Esophagus (tissue), 2 donors: ENCODE results near the gene STPG3. TPM values are rescaled to one million over a fixed set of nuclear protein-coding genes. Genes with fewer than 3 reads are reported as not detected.
"Not testable (repeated sequence)": the region's sequence is repeated elsewhere in the genome, so short reads cannot be mapped to it uniquely, and the experiment has no call there.

ENCODE experiments used
- H3K27ac ChIP-seq, 2 donors: one replicate each; pipeline ENCODE4 v1.5.1; 2013; ENCODE audit warnings: low read depth in 2 of 2, mild to moderate bottlenecking in 2 of 2, inconsistent platforms in 1 of 2, low read length in 1 of 2, moderate library complexity in 1 of 2
- H3K27me3 ChIP-seq, 2 donors: one replicate each; pipeline ENCODE4 v1.6.1; 2013; ENCODE audit warnings: low read length in 2 of 2, control low read depth in 1 of 2, mild to moderate bottlenecking in 1 of 2; ENCODE audit not compliant: insufficient read depth in 2 of 2, control insufficient read depth in 1 of 2
- H3K36me3 ChIP-seq, 2 donors: one replicate each; pipeline ENCODE4 v1.6.1; 2013; ENCODE audit warnings: low read length in 1 of 2; ENCODE audit not compliant: control insufficient read depth in 2 of 2, insufficient read depth in 2 of 2
- H3K4me1 ChIP-seq, 2 donors: one replicate each; pipeline ENCODE4 v1.6.1; 2013; ENCODE audit warnings: low read length in 1 of 2; ENCODE audit not compliant: control insufficient read depth in 2 of 2, insufficient read depth in 2 of 2
- H3K4me3 ChIP-seq, 2 donors: one replicate each; pipeline ENCODE4 v1.5.1; 2013; ENCODE audit warnings: low read length in 2 of 2, mild to moderate bottlenecking in 2 of 2, low read depth in 1 of 2, moderate library complexity in 1 of 2
- H3K9me3 ChIP-seq, 2 donors: one replicate each; pipeline ENCODE4 v1.6.1; 2013; ENCODE audit warnings: mild to moderate bottlenecking in 2 of 2, low read depth in 1 of 2, low read length in 1 of 2, moderate library complexity in 1 of 2; ENCODE audit not compliant: control insufficient read depth in 2 of 2, insufficient read depth in 1 of 2
- WGBS, 2 donors: extraction: QIAGEN DNeasy Blood & Tissue Kit; methylation state at CpG; one replicate each; pipeline ENCODE4 v1.1.7; 2013; 5-methylcytosine and 5-hydroxymethylcytosine counted together
- polyA plus RNA-seq, 2 donors: library from polyadenylated mRNA; stranded (reverse); fragments of 200-250 nt; gene quantifications; one replicate each; pipeline ENCODE4 v1.2.3, GENCODE V29; 2013
- donor health status: healthy with polysubstance abuse.
- donor health status: Bipolar disorder and iron deficiency.

STPG3 gene
- polyA plus RNA-seq, 2 donors: not detected

DNA sequence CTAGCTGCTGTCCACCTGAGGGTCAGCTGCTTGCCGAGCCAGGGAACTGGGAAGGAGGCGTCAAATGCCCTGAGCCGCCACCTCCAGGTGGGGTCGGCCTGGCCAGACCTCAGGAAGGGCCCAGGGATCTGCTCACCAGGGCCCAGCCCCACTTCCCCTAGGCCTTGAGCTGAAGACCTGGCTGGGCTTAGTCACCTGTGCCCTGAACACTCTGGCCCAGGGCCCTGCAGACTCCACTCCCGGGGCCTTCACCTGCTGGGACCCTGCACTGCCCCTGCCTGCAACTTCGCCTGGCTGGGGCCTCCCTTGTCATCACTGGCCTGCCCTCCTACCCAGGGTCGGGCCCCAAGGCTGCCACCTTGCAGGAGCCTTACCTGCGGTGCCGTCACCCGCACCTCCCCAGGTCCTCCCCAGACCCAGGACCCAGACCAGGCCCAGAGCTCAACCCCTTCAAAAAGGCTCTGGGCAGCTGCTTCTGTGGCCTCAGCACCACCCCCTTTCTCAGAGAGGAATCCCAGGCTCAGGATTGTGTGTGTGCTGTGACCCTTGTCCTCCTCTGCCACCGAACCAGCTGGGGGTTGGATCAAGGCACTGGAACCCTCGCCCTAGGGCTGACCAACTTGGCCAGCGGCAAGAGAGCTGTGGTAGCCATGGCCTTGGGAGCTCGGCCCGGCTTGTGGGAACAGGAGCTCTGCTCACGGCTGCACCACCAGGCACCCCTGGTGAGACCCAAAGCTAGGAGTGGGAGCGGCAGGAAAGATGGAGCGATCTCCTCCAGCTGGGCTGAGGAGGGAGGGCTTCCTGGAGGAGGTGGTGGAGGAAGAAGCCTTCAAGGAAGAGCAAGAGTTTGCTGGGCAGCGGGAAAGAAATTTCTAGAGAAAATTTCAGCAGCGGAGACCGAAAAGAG is 2.9 kb downstream of the STPG3 start:
- H3K4me3 ChIP-seq: peak overlapping the region; percentile 84 to 85
- peak overlapping the region in 1 of 2 donors; percentile 6 for H3K27ac ChIP-seq
- H3K36me3 ChIP-seq: peaks cover 0 to 11% of the 10 kb centered on the region in 2 donors
- no peaks in the 10 kb centered on the region for H3K27me3 ChIP-seq
- WGBS, 2 donors: 54 to 63% methylated on average over 21 of the region's 21 CpGs
- no peaks in the 10 kb centered on the region for H3K9me3 ChIP-seq
- peaks cover 2 to 16% of the 10 kb centered on the region in 2 donors for H3K4me1 ChIP-seq

DNA sequence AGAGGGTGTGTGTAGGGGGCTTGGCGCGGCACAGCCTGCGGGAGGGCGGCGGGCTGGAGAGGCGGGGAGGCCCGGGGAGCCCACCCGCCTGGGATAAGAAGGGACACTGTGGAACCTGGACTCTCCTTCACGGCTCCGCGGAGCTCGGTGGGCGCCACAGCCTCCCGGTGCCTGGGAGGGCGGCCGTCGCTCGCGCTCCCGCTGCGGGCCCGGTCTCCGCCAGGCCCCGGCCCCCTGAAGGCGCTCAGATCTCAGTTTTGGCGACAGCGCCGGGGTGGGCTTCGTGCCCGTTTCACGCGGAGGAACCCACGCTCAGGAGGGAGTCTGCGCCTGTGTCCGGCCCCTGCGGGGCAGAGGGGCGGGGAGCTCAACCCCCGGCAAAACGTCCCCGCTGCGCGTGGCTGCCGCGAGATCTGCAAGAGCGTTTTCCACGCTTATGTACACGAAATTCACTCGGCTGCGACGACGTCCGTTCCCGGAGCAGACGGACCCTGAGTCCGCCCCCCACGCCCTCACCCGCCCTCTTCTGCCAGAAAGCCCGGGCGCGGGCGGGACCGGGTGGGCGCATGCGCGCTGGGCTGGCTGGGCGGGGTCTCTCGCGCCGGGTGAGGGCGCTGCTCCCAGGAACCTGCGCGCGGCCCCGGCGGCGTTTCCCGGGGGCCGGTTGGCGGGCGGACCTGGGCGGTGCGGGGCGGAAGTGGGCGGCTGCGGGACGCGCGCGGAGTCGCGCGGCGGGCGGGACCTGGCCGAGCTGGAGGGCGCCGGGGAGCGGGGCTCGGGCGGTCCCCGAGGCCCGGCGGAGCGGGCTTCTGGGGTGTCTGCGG is 3.8 kb downstream of the STPG3 start, which contains the start of gene NELFB:
NELFB (plus strand) TSS at position 704 of the 824 bp plus-strand sequence.
- 1 to 2% methylated on average over 82 to 105 of the region's 105 CpGs for WGBS, 2 donors
- no peaks in the 10 kb centered on the region for H3K9me3 ChIP-seq
- peaks cover 3 to 15% of the 10 kb centered on the region in 2 donors for H3K36me3 ChIP-seq
- peak within 1 kb of the TSS; percentile 84 to 85 for H3K4me3 ChIP-seq
- H3K27ac ChIP-seq: peak within 1 kb of the TSS; percentile 76 to 82
- H3K27me3 ChIP-seq: no peaks in the 10 kb centered on the region
- H3K4me1 ChIP-seq: peaks cover 2 to 16% of the 10 kb centered on the region in 2 donors

DNA sequence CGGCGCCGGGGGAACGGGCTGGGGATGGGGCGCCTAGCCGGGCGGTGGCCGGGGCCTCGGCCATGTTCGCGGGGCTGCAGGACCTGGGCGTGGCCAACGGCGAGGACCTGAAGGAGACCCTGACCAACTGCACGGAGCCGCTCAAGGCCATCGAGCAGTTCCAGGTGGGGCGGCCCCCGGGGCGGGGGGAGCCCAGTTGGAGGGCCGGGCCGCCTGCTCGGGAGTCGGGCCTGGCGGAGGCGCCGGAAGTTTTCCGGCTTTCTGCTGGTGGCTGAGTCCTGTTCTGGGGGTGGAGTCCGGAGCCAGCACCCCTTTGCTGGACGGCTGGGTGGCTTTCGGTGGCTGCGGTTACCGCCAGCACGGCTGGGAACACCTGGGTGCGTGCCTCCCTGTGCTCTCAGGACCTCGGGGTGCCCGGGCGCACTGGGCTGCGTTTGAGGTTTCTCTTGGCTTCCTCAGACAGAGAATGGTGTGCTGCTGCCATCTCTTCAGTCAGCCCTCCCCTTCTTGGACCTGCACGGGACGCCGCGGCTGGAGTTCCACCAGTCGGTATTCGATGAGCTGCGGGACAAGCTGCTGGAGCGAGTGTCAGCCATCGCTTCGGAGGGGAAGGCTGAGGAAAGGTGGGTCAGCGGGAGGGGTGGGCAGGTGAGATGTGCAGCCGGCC is 4.5 kb downstream of the STPG3 start:
- Histone ChIP-seq H3K4me1 (peaks cover 2 to 16% of the 10 kb centered on the region in 2 donors), H3K9me3 (no peaks in the 10 kb centered on the region), H3K27me3 (no peaks in the 10 kb centered on the region), H3K27ac (peak overlapping the region; percentile 76 to 82), H3K4me3 (peak overlapping the region; percentile 84 to 85), H3K36me3 (peaks cover 3 to 15% of the 10 kb centered on the region in 2 donors)
- WGBS, 2 donors: 2 to 3% methylated on average over 35 to 51 of the region's 51 CpGs

DNA sequence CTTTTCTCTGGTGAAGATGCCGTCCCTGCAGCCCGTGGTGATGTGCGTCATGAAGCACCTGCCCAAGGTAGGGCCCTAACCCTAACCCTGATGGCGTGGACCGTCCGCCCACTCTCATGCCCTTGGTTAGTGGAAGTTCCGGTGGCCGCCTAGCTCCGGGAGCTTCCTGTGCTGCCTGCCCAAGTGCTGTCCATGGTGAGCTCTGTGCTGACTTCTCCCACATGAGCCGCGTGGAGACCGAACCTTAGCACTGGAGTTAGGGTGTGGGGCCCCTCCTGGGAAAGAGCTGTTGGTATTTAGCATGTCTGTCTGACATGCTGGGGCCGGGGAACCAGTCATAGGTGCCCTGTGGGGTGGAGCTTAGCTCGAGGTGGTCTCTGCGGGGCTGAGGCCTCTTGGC is 5.3 kb downstream of the STPG3 start:
- Histone ChIP-seq H3K4me1 (peaks cover 0 to 16% of the 10 kb centered on the region in 2 donors), H3K36me3 (peaks cover 3 to 15% of the 10 kb centered on the region in 2 donors), H3K27me3 (no peaks in the 10 kb centered on the region), H3K9me3 (no peaks in the 10 kb centered on the region), H3K27ac (no peak overlapping the region), H3K4me3 (peak overlapping the region in 1 of 2 donors; percentile 85)
- 82 to 84% methylated on average over 15 of the region's 15 CpGs for WGBS, 2 donors

DNA sequence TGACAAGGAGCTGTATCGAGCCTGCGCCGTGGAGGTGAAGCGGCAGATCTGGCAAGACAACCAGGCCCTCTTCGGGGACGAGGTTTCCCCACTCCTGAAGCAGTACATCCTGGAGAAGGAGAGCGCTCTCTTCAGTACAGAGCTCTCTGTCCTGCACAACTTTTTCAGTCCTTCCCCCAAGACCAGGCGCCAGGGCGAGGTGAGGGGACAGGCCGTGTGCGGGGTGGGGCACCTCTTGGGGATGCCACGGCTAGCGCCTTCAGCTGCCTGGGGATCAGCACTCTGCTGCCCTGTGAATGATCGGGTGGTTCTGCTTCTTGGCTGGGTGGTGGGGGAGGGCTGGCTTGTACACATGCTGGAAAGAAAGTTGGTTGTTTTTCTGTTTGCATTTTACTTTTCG is 5.8 kb downstream of the STPG3 start:
- no peak overlapping the region for H3K27ac ChIP-seq
- 89 to 90% methylated on average over 15 of the region's 15 CpGs for WGBS, 2 donors
- H3K4me3 ChIP-seq: no peak overlapping the region
- H3K27me3 ChIP-seq: no peaks in the 10 kb centered on the region
- peaks cover 0 to 16% of the 10 kb centered on the region in 2 donors for H3K4me1 ChIP-seq
- no peaks in the 10 kb centered on the region for H3K9me3 ChIP-seq
- H3K36me3 ChIP-seq: peaks cover 3 to 15% of the 10 kb centered on the region in 2 donors

DNA sequence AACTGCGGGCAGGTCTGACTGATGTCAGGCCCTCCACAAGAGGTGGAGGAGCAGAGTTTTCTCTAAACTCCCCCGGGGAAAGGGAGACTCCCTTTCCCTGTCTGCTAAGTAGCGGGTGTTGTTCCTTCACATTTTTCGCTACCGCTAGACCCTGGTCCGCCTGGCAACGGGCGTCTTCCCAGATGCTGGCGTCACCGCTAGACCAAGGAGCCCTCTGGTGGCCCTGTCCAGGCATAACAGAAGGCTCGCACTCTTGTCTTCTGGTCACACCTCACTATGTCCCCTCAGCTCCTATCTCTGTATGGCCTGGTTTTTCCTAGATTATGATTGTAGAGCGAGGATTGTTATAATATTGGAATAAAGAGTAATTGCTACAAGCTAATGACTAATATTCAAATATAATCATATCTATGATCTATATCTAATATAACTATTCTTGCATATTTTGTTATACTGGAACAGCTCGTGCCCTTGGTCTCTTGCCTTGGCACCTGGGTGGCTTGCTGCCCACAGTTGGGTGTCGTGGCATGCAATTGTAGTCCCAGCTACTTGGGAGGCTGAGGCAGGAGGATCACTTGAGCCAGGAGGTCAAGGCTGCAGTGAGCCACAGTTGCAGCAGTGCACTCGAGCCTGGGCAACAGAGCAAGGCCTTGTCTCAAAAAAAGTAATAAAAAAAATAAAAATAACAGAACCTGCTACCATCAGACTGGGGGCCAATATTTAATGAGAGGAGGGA is 11.3 kb downstream of the STPG3 start:
- H3K27me3 ChIP-seq, H3K4me1 ChIP-seq, H3K9me3 ChIP-seq, H3K27ac ChIP-seq, H3K4me3 ChIP-seq: not testable (repeated sequence)
- WGBS, 2 donors: 38 to 42% methylated on average over 15 of the region's 15 CpGs
- peaks cover 7 to 37% of the 10 kb centered on the region in 2 donors for H3K36me3 ChIP-seq

DNA sequence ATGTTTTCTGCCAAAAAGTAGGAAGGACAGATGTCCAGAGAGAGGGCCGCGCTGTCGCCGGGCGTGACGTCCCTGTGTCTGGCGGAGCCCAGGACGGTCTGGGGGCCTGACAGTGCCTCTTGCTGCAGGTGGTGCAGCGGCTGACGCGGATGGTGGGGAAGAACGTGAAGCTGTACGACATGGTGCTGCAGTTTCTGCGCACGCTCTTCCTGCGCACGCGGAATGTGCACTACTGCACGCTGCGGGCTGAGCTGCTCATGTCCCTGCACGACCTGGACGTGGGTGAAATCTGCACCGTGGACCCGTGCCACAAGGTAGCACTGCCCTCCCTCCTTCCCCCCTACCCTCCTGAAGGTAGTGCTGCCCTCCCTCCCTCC is 11.8 kb downstream of the STPG3 start:
- Histone ChIP-seq H3K4me1 (no peaks in the 10 kb centered on the region), H3K4me3 (no peak overlapping the region), H3K27ac (no peak overlapping the region), H3K36me3 (peaks cover 7 to 39% of the 10 kb centered on the region in 2 donors), H3K27me3 (no peaks in the 10 kb centered on the region), H3K9me3 (no peaks in the 10 kb centered on the region)
- WGBS, 2 donors: 91 to 94% methylated on average over 24 of the region's 24 CpGs

DNA sequence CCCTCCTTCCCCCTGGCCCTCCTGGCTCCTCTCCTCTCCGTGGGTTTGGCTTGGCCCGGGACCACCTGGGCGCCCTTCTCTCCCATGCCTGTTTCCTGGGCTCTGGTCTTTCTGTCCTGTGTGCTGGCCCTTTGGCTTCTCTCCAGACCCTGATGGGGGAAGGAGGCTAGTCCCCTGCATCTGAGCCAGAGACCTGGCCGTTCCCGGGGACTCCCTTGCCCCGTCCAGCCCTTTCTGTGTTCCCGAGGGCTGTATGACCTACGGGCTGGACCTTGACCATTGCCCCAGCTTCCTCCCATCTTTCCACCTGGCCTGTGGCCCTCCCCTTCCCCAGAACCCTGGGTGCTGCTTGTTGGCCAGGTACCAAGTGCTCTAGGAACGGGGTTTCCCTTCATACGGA is 12.4 kb downstream of the STPG3 start:
- Histone ChIP-seq H3K27me3 (no peaks in the 10 kb centered on the region), H3K4me1 (no peaks in the 10 kb centered on the region), H3K4me3 (no peak overlapping the region), H3K36me3 (peaks cover 7 to 42% of the 10 kb centered on the region in 2 donors), H3K9me3 (no peaks in the 10 kb centered on the region), H3K27ac (no peak overlapping the region)
- 85 to 88% methylated on average over 10 of the region's 10 CpGs for WGBS, 2 donors
